HEK293 (cell line): ENCODE measurements around the gene C12orf57.

ENCODE experiments used
- AEBP2 ChIP-seq: fragments of 450-650 bp; formaldehyde crosslinking; IDR thresholded peaks from 2 replicates; pipeline ENCODE4 v1.5.1; 2016; ENCODE audit warnings: missing biosample characterization, missing genetic modification characterization, borderline replicate concordance
- BCL11A ChIP-seq: fragments of 450-650 bp; formaldehyde crosslinking; IDR thresholded peaks from 2 replicates; pipeline ENCODE4 v1.5.1; 2016; ENCODE audit warnings: low read depth, missing biosample characterization, missing genetic modification characterization
- GLI4 ChIP-seq: fragments of 450-650 bp; formaldehyde crosslinking; IDR thresholded peaks from 2 replicates; pipeline ENCODE4 v1.5.1; 2016; ENCODE audit warnings: missing biosample characterization, missing genetic modification characterization
- HOXD13 ChIP-seq: sonication (generic); formaldehyde crosslinking; IDR thresholded peaks from 2 replicates; pipeline ENCODE4 v1.8.0; 2022; ENCODE audit warnings: missing genetic modification reagents, borderline replicate concordance
- INSM2 ChIP-seq: fragments of 450-650 bp; formaldehyde crosslinking; IDR thresholded peaks from 2 replicates; pipeline ENCODE4 v1.5.1; 2016; ENCODE audit warnings: missing biosample characterization, missing genetic modification characterization
- PRDM1 ChIP-seq: fragments of 450-650 bp; formaldehyde crosslinking; IDR thresholded peaks from 2 replicates; pipeline ENCODE4; 2016; ENCODE audit warnings: missing biosample characterization, missing genetic modification characterization
- SCRT2 ChIP-seq: fragments of 450-650 bp; formaldehyde crosslinking; IDR thresholded peaks from 2 replicates; pipeline ENCODE4 v1.5.1; 2016; ENCODE audit warnings: missing biosample characterization, missing genetic modification characterization
- SP7 ChIP-seq: fragments of 450-650 bp; formaldehyde crosslinking; IDR thresholded peaks from 2 replicates; pipeline ENCODE4 v1.5.1; 2016; ENCODE audit warnings: missing biosample characterization, missing genetic modification characterization
- TCF7L2 ChIP-seq: IDR thresholded peaks from 2 replicates; pipeline ENCODE4 v1.6.1; 2011; ENCODE audit warnings: low read depth, mild to moderate bottlenecking, inconsistent platforms, low read length, moderate library complexity, borderline replicate concordance
- YY1 ChIP-seq: fragments of 450-650 bp; formaldehyde crosslinking; IDR thresholded peaks from 2 replicates; pipeline ENCODE4 v1.5.1; 2018; ENCODE audit warnings: missing biosample characterization, missing genetic modification characterization
- ZBTB44 ChIP-seq: fragments of 450-650 bp; IDR thresholded peaks from 2 replicates; pipeline ENCODE4 v1.5.1; 2018; ENCODE audit warnings: missing biosample characterization, mild to moderate bottlenecking, missing genetic modification characterization
- ZFHX2 ChIP-seq: fragments of 450-650 bp; formaldehyde crosslinking; conservative IDR thresholded peaks from 2 replicates; pipeline ENCODE4 v1.5.1; 2016; ENCODE audit warnings: missing biosample characterization, missing genetic modification characterization
- ZFP37 ChIP-seq: fragments of 450-650 bp; formaldehyde crosslinking; IDR thresholded peaks from 2 replicates; pipeline ENCODE4 v1.5.1; 2016; ENCODE audit warnings: missing biosample characterization, missing genetic modification characterization
- ZFP69B ChIP-seq: fragments of 450-650 bp; formaldehyde crosslinking; IDR thresholded peaks from 2 replicates; pipeline ENCODE4 v1.5.1; 2016; ENCODE audit warnings: missing biosample characterization, missing genetic modification characterization
- ZIC2 ChIP-seq: fragments of 450-650 bp; formaldehyde crosslinking; IDR thresholded peaks from 2 replicates; pipeline ENCODE4 v1.5.1; 2016; ENCODE audit warnings: missing biosample characterization, missing genetic modification characterization
- ZNF146 ChIP-seq: fragments of 450-650 bp; formaldehyde crosslinking; IDR thresholded peaks from 2 replicates; pipeline ENCODE4 v1.5.1; 2016; ENCODE audit warnings: missing biosample characterization, missing genetic modification characterization
- ZNF239 ChIP-seq: fragments of 450-650 bp; formaldehyde crosslinking; IDR thresholded peaks from 2 replicates; pipeline ENCODE4 v1.5.1; 2016; ENCODE audit warnings: missing biosample characterization, missing genetic modification characterization
- ZNF24 ChIP-seq: fragments of 450-650 bp; formaldehyde crosslinking; IDR thresholded peaks from 2 replicates; pipeline ENCODE4 v1.5.1; 2016; ENCODE audit warnings: missing biosample characterization, missing genetic modification characterization
- ZNF280D ChIP-seq: fragments of 450-650 bp; formaldehyde crosslinking; IDR thresholded peaks from 2 replicates; pipeline ENCODE4 v1.5.1; 2016; ENCODE audit warnings: missing biosample characterization, missing genetic modification characterization
- ZNF350 ChIP-seq: fragments of 450-650 bp; formaldehyde crosslinking; IDR thresholded peaks from 2 replicates; pipeline ENCODE4 v1.5.0; 2017; ENCODE audit warnings: missing biosample characterization, mild to moderate bottlenecking, missing genetic modification characterization
- ZNF423 ChIP-seq: fragments of 450-650 bp; formaldehyde crosslinking; IDR thresholded peaks from 2 replicates; pipeline ENCODE4 v1.5.1; 2016; ENCODE audit warnings: missing biosample characterization, missing genetic modification characterization
- ZNF580 ChIP-seq: fragments of 450-650 bp; formaldehyde crosslinking; IDR thresholded peaks from 2 replicates; pipeline ENCODE4 v1.5.1; 2016; ENCODE audit warnings: missing biosample characterization, missing genetic modification characterization
- ZNF585B ChIP-seq: fragments of 450-650 bp; formaldehyde crosslinking; IDR thresholded peaks from 2 replicates; pipeline ENCODE4 v1.5.1; 2016; ENCODE audit warnings: missing biosample characterization, missing genetic modification characterization
- ZNF600 ChIP-seq: fragments of 450-650 bp; formaldehyde crosslinking; IDR thresholded peaks from 2 replicates; pipeline ENCODE4 v1.5.1; 2016; ENCODE audit warnings: missing biosample characterization, missing genetic modification characterization
- ZNF664 ChIP-seq: fragments of 450-650 bp; formaldehyde crosslinking; IDR thresholded peaks from 2 replicates; pipeline ENCODE4 v1.5.1; 2016; ENCODE audit warnings: missing biosample characterization, missing genetic modification characterization
- ZNF76 ChIP-seq: fragments of 450-650 bp; formaldehyde crosslinking; IDR thresholded peaks from 2 replicates; pipeline ENCODE4; 2016; ENCODE audit warnings: low read depth, missing biosample characterization, missing genetic modification characterization, borderline replicate concordance
- TF ChIP-seq, protein P1 (sequence below): fragments of 450-650 bp; formaldehyde crosslinking; IDR thresholded peaks from 2 replicates; pipeline ENCODE4 v1.5.1; 2016; ENCODE audit warnings: missing biosample characterization, missing genetic modification characterization
- TF ChIP-seq, protein P2 (sequence below): fragments of 450-650 bp; formaldehyde crosslinking; IDR thresholded peaks from 2 replicates; pipeline ENCODE4 v1.5.1; 2016; ENCODE audit warnings: missing biosample characterization, missing genetic modification characterization

Gene C12orf57

DNA sequence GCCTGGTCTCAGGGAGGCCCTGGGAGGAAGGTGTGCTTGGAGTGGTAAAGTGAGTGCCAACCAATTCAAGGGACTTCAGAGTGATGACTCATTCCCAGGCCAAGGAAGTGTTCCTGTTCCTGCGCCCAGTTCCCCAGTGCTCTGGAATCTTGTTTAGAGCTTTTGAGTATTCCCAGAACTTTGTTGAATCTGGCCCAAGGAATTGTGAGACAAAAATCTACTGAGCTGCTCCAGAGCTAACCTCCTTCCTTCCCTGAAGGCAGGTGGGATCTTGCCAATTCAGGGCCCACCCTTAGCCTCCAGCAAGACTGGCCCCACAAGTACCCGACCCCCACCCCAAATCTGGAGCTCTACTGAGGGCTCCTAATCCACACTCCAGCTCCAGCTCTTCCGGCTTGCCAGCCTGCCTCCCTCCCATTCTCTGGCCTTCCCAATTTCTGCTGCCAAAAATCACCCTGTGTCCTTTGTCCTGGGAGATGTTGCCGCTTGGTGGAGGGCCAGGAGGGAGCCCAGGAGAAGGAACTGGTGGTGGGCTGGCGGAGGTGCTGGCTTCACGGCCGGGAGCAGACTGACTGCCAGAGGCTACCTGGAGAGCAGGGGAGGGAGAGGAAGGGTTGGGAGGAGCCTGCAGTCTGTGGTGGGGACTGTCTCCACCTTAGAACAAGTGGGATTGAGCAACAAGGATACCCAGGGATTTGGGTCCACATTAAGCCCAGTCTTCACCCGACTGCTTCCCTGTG is 18.1 kb upstream of the C12orf57 start (continued):
- peak; percentile 34; the same call in 1 of the 2 replicates for TF ChIP-seq ZIC2 (tag by site-specific recombination)
- peak; percentile 96 for TF ChIP-seq INSM2 (tag by site-specific recombination)
- no peak for TF ChIP-seq ZNF585B (tag by site-specific recombination)
- no peak for TF ChIP-seq ZNF350
- TF ChIP-seq AEBP2 = no peak
- TF ChIP-seq ZNF76 (tag by site-specific recombination) = peak; percentile 56; the same call in 1 of the 2 replicates
- TF ChIP-seq ZNF580 (tag by site-specific recombination) = 0 out of 2 replicates have a peak, but pooled peaks have one; percentile 12
- no peak for TF ChIP-seq ZBTB44 (tag by site-specific recombination)
- no peak for TF ChIP-seq TCF7L2
- peak; percentile 72 for TF ChIP-seq SCRT2 (tag by site-specific recombination)
- peak; percentile 86 for TF ChIP-seq ZFP69B (tag by site-specific recombination)
- TF ChIP-seq ZFHX2 (tag by site-specific recombination) = 0 out of 2 replicates have a peak, but pooled peaks have one; percentile 8
- peak; percentile 75 for TF ChIP-seq SP7 (tag by site-specific recombination)
- no peak for TF ChIP-seq ZNF239 (tag by site-specific recombination)
- TF ChIP-seq YY1 (tag by site-specific recombination) = no peak
- TF ChIP-seq ZNF280D (tag by site-specific recombination) = 0 out of 2 replicates have a peak, but pooled peaks have one; percentile 62
- TF ChIP-seq, protein P1, sequence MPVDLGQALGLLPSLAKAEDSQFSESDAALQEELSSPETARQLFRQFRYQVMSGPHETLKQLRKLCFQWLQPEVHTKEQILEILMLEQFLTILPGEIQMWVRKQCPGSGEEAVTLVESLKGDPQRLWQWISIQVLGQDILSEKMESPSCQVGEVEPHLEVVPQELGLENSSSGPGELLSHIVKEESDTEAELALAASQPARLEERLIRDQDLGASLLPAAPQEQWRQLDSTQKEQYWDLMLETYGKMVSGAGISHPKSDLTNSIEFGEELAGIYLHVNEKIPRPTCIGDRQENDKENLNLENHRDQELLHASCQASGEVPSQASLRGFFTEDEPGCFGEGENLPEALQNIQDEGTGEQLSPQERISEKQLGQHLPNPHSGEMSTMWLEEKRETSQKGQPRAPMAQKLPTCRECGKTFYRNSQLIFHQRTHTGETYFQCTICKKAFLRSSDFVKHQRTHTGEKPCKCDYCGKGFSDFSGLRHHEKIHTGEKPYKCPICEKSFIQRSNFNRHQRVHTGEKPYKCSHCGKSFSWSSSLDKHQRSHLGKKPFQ (tag by site-specific recombination) = no peak
- peak; percentile 51; the same call in 1 of the 2 replicates for TF ChIP-seq GLI4 (tag by site-specific recombination)
- peak; percentile 76 for TF ChIP-seq ZNF24 (tag by site-specific recombination)
- peak; percentile 82; the same call in 1 of the 2 replicates for TF ChIP-seq ZFP37
- TF ChIP-seq HOXD13 (CRISPR knock-in tag) = no peak
- TF ChIP-seq ZNF146 = peak; percentile 89
- TF ChIP-seq PRDM1 (tag by site-specific recombination) = no peak
- TF ChIP-seq, protein P2, sequence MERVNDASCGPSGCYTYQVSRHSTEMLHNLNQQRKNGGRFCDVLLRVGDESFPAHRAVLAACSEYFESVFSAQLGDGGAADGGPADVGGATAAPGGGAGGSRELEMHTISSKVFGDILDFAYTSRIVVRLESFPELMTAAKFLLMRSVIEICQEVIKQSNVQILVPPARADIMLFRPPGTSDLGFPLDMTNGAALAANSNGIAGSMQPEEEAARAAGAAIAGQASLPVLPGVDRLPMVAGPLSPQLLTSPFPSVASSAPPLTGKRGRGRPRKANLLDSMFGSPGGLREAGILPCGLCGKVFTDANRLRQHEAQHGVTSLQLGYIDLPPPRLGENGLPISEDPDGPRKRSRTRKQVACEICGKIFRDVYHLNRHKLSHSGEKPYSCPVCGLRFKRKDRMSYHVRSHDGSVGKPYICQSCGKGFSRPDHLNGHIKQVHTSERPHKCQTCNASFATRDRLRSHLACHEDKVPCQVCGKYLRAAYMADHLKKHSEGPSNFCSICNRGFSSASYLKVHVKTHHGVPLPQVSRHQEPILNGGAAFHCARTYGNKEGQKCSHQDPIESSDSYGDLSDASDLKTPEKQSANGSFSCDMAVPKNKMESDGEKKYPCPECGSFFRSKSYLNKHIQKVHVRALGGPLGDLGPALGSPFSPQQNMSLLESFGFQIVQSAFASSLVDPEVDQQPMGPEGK (tag by site-specific recombination) = peak; percentile 90
- TF ChIP-seq ZNF664 (tag by site-specific recombination) = no peak
- TF ChIP-seq ZNF600 = peak; percentile 99
- TF ChIP-seq BCL11A = peak; percentile 11; the same call in 1 of the 2 replicates
- 0 out of 2 replicates have a peak, but pooled peaks have one; percentile 7 for TF ChIP-seq ZNF423 (tag by site-specific recombination)
